ENCODE results near the gene LNPK. TPM values are rescaled to one million over a fixed set of nuclear protein-coding genes. Genes with fewer than 3 reads are reported as not detected.

The LNPK gene
- total RNA-seq, 1 donor, result 48.8 TPM

GRCh38 chr2:176024083-176024482, 22.0 kb upstream of the LNPK start:
- no peak for DNase-seq (ENCODE audit: low read depth)
- TF ChIP-seq CTCF (IDR thresholded peaks at IDR 0.05; ENCODE audit: insufficient read depth, low read depth, low read length), result no peak
- no peak overlapping the region for H3K4me3 ChIP-seq (ENCODE audit: low read depth, low read length)

GRCh38 chr2:176022048-176022447, 20.0 kb upstream of the LNPK start:
- DNase-seq (ENCODE audit: low read depth), result no peak
- TF ChIP-seq CTCF (IDR thresholded peaks at IDR 0.05; ENCODE audit: insufficient read depth, low read depth, low read length), result no peak
- no peak overlapping the region for H3K4me3 ChIP-seq (ENCODE audit: low read depth, low read length)

- no peak for TF ChIP-seq CTCF (IDR thresholded peaks at IDR 0.05; ENCODE audit: insufficient read depth, low read depth, low read length)
- no peak overlapping the region for H3K4me3 ChIP-seq (ENCODE audit: low read depth, low read length)
- no peak for DNase-seq (ENCODE audit: low read depth)
These were observed 18.3 kb upstream of the LNPK start for GRCh38 chr2:176020400-176020799.

- DNase-seq (ENCODE audit: low read depth), result no peak
- no peak for TF ChIP-seq CTCF (IDR thresholded peaks at IDR 0.05; ENCODE audit: insufficient read depth, low read depth, low read length)
- no peak overlapping the region for H3K4me3 ChIP-seq (ENCODE audit: low read depth, low read length)
These were observed 16.6 kb upstream of the LNPK start for GRCh38 chr2:176018708-176019107.

GRCh38 chr2:176009445-176009844, 7.4 kb upstream of the LNPK start:
- no peak for DNase-seq (ENCODE audit: low read depth)
- H3K4me3 ChIP-seq (ENCODE audit: low read depth, low read length), result no peak overlapping the region
- TF ChIP-seq CTCF (IDR thresholded peaks at IDR 0.05; ENCODE audit: insufficient read depth, low read depth, low read length), result no peak

- TF ChIP-seq CTCF (IDR thresholded peaks at IDR 0.05; ENCODE audit: insufficient read depth, low read depth, low read length), result no peak
- H3K4me3 ChIP-seq (ENCODE audit: low read depth, low read length), result no peak overlapping the region
- DNase-seq (ENCODE audit: low read depth), result no peak
These were observed 2.9 kb upstream of the LNPK start for GRCh38 chr2:176004934-176005333.

- no peak overlapping the region for H3K4me3 ChIP-seq (ENCODE audit: low read depth, low read length)
- no peak for TF ChIP-seq CTCF (IDR thresholded peaks at IDR 0.05; ENCODE audit: insufficient read depth, low read depth, low read length)
- no peak for DNase-seq (ENCODE audit: low read depth)
These were observed 1.9 kb upstream of the LNPK start for GRCh38 chr2:176003958-176004357.

Data from fibroblast of villous mesenchyme (primary cell).